ENCODE results near the gene DNAH17.
A peak's percentile ranks its signal among the peaks of the same experiment; 100 is the strongest.

Gene DNAH17

GRCh38 chr17:78488156-78488555 is 89.0 kb downstream of the DNAH17 start:
- H3K27ac ChIP-seq (ENCODE audit: low read length), result no peak overlapping the region
- H3K4me1 ChIP-seq (ENCODE audit: control insufficient read depth in 1 of 2, insufficient read depth in 2 of 2, low read length in 2 of 2), result peaks cover 0 to 10% of the 10 kb centered on the region in 2 donors
- no peaks in the 10 kb centered on the region for H3K9me3 ChIP-seq (ENCODE audit: control insufficient read depth in 1 of 2, low read length in 2 of 2)
- no peaks in the 10 kb centered on the region for H3K27me3 ChIP-seq (ENCODE audit: low read depth, low read length)
- H3K36me3 ChIP-seq (ENCODE audit: control insufficient read depth in 1 of 2, insufficient read depth in 2 of 2, low read length in 2 of 2), result no peaks in the 10 kb centered on the region
- H3K4me3 ChIP-seq (ENCODE audit: low read depth in 1 of 2, low read length in 2 of 2), result no peak overlapping the region

- Histone ChIP-seq H3K27me3 (ENCODE audit: low read depth, low read length) (no peaks in the 10 kb centered on the region), H3K27ac (ENCODE audit: low read length) (no peak overlapping the region), H3K4me1 (ENCODE audit: control insufficient read depth in 1 of 2, insufficient read depth in 2 of 2, low read length in 2 of 2) (peaks cover 0 to 10% of the 10 kb centered on the region in 2 donors), H3K4me3 (ENCODE audit: low read depth in 1 of 2, low read length in 2 of 2) (no peak overlapping the region), H3K36me3 (ENCODE audit: control insufficient read depth in 1 of 2, insufficient read depth in 2 of 2, low read length in 2 of 2) (no peaks in the 10 kb centered on the region), H3K9me3 (ENCODE audit: control insufficient read depth in 1 of 2, low read length in 2 of 2) (no peaks in the 10 kb centered on the region)
Observed at GRCh38 chr17:78486946-78487680, 90.1 kb downstream of the DNAH17 start.

- Histone ChIP-seq H3K9me3 (ENCODE audit: control insufficient read depth in 1 of 2, low read length in 2 of 2) (no peaks in the 10 kb centered on the region), H3K27me3 (ENCODE audit: low read depth, low read length) (no peaks in the 10 kb centered on the region), H3K27ac (ENCODE audit: low read length) (no peak overlapping the region), H3K4me1 (ENCODE audit: control insufficient read depth in 1 of 2, insufficient read depth in 2 of 2, low read length in 2 of 2) (peaks cover 0 to 10% of the 10 kb centered on the region in 2 donors), H3K4me3 (ENCODE audit: low read depth in 1 of 2, low read length in 2 of 2) (no peak overlapping the region), H3K36me3 (ENCODE audit: control insufficient read depth in 1 of 2, insufficient read depth in 2 of 2, low read length in 2 of 2) (no peaks in the 10 kb centered on the region)
Observed at GRCh38 chr17:78486228-78486802, 90.9 kb downstream of the DNAH17 start.

- H3K27ac ChIP-seq (ENCODE audit: low read length), result no peak overlapping the region
Observed at GRCh38 chr17:78485290-78486168, 91.7 kb downstream of the DNAH17 start.

GRCh38 chr17:78484271-78485246 is 92.6 kb downstream of the DNAH17 start:
- Histone ChIP-seq H3K36me3 (ENCODE audit: control insufficient read depth in 1 of 2, insufficient read depth in 2 of 2, low read length in 2 of 2) (no peaks in the 10 kb centered on the region), H3K4me1 (ENCODE audit: control insufficient read depth in 1 of 2, insufficient read depth in 2 of 2, low read length in 2 of 2) (peaks cover 0 to 10% of the 10 kb centered on the region in 2 donors), H3K4me3 (ENCODE audit: low read depth in 1 of 2, low read length in 2 of 2) (peak overlapping the region; percentile 26 to 38), H3K27ac (ENCODE audit: low read length) (no peak overlapping the region), H3K9me3 (ENCODE audit: control insufficient read depth in 1 of 2, low read length in 2 of 2) (no peaks in the 10 kb centered on the region), H3K27me3 (ENCODE audit: low read depth, low read length) (no peaks in the 10 kb centered on the region)

More at GRCh38 chr17:78485290-78486168, 91.7 kb downstream of the DNAH17 start:
- Histone ChIP-seq H3K4me3 (ENCODE audit: low read depth in 1 of 2, low read length in 2 of 2) (no peak overlapping the region), H3K27me3 (ENCODE audit: low read depth, low read length) (no peaks in the 10 kb centered on the region), H3K4me1 (ENCODE audit: control insufficient read depth in 1 of 2, insufficient read depth in 2 of 2, low read length in 2 of 2) (peaks cover 0 to 10% of the 10 kb centered on the region in 2 donors), H3K36me3 (ENCODE audit: control insufficient read depth in 1 of 2, insufficient read depth in 2 of 2, low read length in 2 of 2) (no peaks in the 10 kb centered on the region), H3K9me3 (ENCODE audit: control insufficient read depth in 1 of 2, low read length in 2 of 2) (no peaks in the 10 kb centered on the region)

- Histone ChIP-seq H3K9me3 (ENCODE audit: control insufficient read depth in 1 of 2, low read length in 2 of 2) (no peaks in the 10 kb centered on the region), H3K4me1 (ENCODE audit: control insufficient read depth in 1 of 2, insufficient read depth in 2 of 2, low read length in 2 of 2) (peaks cover 0 to 4% of the 10 kb centered on the region in 2 donors), H3K4me3 (ENCODE audit: low read depth in 1 of 2, low read length in 2 of 2) (no peak overlapping the region), H3K27ac (ENCODE audit: low read length) (no peak overlapping the region), H3K27me3 (ENCODE audit: low read depth, low read length) (no peaks in the 10 kb centered on the region), H3K36me3 (ENCODE audit: control insufficient read depth in 1 of 2, insufficient read depth in 2 of 2, low read length in 2 of 2) (no peaks in the 10 kb centered on the region)
Observed at GRCh38 chr17:78479369-78479768, 97.8 kb downstream of the DNAH17 start.

- H3K9me3 ChIP-seq (ENCODE audit: control insufficient read depth in 1 of 2, low read length in 2 of 2), result no peaks in the 10 kb centered on the region
- H3K27me3 ChIP-seq (ENCODE audit: low read depth, low read length), result no peaks in the 10 kb centered on the region
- no peak overlapping the region for H3K27ac ChIP-seq (ENCODE audit: low read length)
- H3K4me3 ChIP-seq (ENCODE audit: low read depth in 1 of 2, low read length in 2 of 2), result no peak overlapping the region
- no peaks in the 10 kb centered on the region for H3K4me1 ChIP-seq (ENCODE audit: control insufficient read depth in 1 of 2, insufficient read depth in 2 of 2, low read length in 2 of 2)
- H3K36me3 ChIP-seq (ENCODE audit: control insufficient read depth in 1 of 2, insufficient read depth in 2 of 2, low read length in 2 of 2), result no peaks in the 10 kb centered on the region
Observed at GRCh38 chr17:78478757-78479297, 98.4 kb downstream of the DNAH17 start.

GRCh38 chr17:78477913-78478756 is 99.1 kb downstream of the DNAH17 start:
- Histone ChIP-seq H3K9me3 (ENCODE audit: control insufficient read depth in 1 of 2, low read length in 2 of 2) (no peaks in the 10 kb centered on the region), H3K4me3 (ENCODE audit: low read depth in 1 of 2, low read length in 2 of 2) (no peak overlapping the region), H3K27me3 (ENCODE audit: low read depth, low read length) (no peaks in the 10 kb centered on the region), H3K4me1 (ENCODE audit: control insufficient read depth in 1 of 2, insufficient read depth in 2 of 2, low read length in 2 of 2) (no peaks in the 10 kb centered on the region), H3K36me3 (ENCODE audit: control insufficient read depth in 1 of 2, insufficient read depth in 2 of 2, low read length in 2 of 2) (no peaks in the 10 kb centered on the region), H3K27ac (ENCODE audit: low read length) (no peak overlapping the region)

GRCh38 chr17:78476973-78477372 is 100.2 kb downstream of the DNAH17 start:
- H3K27me3 ChIP-seq (ENCODE audit: low read depth, low read length), result no peaks in the 10 kb centered on the region
- no peaks in the 10 kb centered on the region for H3K9me3 ChIP-seq (ENCODE audit: control insufficient read depth in 1 of 2, low read length in 2 of 2)
- H3K4me1 ChIP-seq (ENCODE audit: control insufficient read depth in 1 of 2, insufficient read depth in 2 of 2, low read length in 2 of 2), result no peaks in the 10 kb centered on the region
- no peak overlapping the region for H3K27ac ChIP-seq (ENCODE audit: low read length)
- H3K4me3 ChIP-seq (ENCODE audit: low read depth in 1 of 2, low read length in 2 of 2), result no peak overlapping the region
- H3K36me3 ChIP-seq (ENCODE audit: control insufficient read depth in 1 of 2, insufficient read depth in 2 of 2, low read length in 2 of 2), result no peaks in the 10 kb centered on the region

- Histone ChIP-seq H3K4me3 (ENCODE audit: low read depth in 1 of 2, low read length in 2 of 2) (no peak overlapping the region), H3K36me3 (ENCODE audit: control insufficient read depth in 1 of 2, insufficient read depth in 2 of 2, low read length in 2 of 2) (no peaks in the 10 kb centered on the region), H3K27me3 (ENCODE audit: low read depth, low read length) (no peaks in the 10 kb centered on the region), H3K4me1 (ENCODE audit: control insufficient read depth in 1 of 2, insufficient read depth in 2 of 2, low read length in 2 of 2) (no peaks in the 10 kb centered on the region), H3K9me3 (ENCODE audit: control insufficient read depth in 1 of 2, low read length in 2 of 2) (no peaks in the 10 kb centered on the region), H3K27ac (ENCODE audit: low read length) (no peak overlapping the region)
Observed at GRCh38 chr17:78476149-78476548, 101.0 kb downstream of the DNAH17 start.
